ENCODE results near the gene SCT. TPM values are rescaled to one million over a fixed set of nuclear protein-coding genes. Genes with fewer than 3 reads are reported as not detected.

Gene SCT
- total RNA-seq, 1 donor from 2014 or later = 0.81 TPM

DNA sequence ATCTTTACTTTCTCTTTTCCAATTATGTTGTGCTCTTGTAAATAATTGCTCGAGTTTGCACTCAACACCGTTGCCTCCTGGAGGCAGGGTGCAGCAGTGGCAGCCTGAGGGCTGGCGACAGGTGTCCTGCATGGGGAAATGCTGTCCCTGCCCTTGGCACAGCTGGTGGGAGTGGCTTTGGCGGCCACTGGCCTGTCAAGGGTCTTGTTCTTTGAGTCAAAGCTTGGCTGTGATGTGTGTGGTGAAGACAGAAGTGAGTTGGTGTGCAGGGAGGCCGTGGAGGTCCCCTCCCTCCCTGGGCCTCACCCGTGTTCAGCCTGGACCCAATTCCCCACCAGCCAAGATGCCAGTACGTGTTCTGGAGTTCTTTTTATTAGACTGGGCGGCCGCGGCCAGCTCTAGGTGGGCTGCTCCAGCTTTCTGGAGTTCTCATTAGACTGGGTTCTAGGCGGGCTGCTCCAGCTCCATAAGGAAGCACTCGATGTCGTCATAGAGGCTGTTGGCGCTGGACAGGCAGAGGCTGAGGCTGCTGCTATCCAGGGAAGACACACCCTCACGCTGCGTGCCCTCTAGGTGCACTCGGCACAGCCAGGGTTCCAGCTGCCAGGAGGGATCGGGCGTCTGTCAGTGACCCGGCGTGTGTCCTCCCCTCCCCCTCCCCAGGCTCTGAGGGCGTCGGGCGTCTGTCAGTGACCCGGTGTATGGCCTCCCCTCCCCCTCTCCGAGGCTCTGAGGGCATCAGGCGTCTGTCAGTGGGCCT, 14.6 kb downstream of the SCT start:
- DNase-seq (ENCODE audit: low spot score) (peak; percentile 89), ATAC-seq (peak; percentile 41)

DNA sequence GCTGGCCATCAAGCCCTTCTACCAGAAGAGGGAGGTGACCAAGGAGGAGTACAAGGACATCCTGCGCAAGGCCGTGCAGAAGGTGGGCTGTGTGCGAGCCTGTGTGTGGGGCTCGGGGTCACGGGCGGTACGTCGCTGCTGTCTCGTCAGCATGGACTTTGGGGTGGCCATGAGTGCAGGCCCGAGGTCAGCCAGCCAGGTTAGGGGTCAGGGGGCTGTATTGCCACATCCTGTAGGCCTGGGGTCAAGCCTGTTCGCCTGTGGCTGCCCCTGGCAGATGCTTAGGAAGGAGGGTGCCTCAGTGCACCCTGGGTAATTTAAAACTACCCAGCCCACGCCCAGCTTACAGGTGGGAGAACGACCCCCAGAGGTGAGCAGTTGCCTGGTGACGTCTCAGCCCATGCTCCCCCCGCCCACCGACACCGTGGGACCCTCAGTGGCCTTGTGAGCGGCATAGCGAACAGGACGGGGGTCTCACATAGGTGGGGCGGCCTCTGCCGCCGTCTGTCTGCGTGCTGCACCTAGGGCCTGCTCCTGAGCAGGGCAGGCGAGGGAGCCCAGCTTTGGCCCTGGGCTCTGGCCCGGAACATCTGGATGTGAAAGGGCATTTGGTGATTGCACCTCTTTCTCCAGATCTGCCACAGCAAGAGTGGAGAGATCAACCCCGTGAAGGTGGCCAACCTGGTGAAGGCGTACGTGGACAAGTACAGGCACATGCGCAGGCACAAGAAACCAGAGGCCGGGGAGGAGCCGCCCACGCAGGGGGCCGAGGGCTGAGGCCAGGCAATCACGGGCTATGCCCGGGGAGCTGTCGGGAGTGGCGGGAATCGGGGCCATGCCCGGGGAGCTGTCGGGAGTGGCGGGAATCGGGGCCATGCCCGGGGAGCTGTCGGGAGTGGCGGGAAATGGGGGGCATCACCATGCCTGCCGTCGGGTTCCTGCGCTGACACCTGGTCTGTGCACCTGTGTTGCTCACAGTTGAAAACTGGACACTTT, 15.7 kb downstream of the SCT start:
- ATAC-seq (peak; percentile 0), DNase-seq (ENCODE audit: low spot score) (peak; percentile 82)

DNA sequence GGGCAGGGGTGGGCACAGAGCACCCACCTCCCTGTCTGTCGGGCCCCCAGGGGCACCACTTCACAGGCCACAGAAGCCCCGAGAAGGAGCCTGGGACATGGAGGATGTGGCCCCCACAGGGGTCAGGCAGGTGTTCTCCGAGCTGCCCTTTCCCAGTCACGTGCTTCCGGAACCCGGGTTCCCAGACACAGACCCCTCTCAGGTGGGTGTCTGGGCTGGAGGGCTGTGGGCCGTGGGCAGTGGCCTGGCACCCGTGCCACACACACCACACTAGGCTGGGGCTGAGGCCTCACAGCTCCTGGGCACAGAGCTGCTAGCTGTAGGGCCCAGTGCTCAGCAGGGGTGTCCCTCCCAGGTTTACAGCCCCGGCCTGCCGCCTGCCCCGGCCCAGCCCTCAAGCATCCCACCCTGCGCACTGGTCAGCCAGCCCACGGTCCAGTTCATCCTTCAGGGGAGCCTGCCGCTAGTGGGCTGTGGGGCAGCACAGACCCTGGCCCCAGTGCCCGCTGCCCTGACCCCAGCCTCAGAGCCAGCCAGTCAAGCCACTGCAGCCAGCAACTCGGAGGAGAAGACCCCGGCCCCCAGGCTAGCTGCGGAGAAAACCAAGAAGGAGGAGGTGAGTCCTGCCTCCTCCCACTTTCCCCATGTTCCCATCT, 16.7 kb downstream of the SCT start:
- DNase-seq (ENCODE audit: low spot score) = no peak
- ATAC-seq = no peak

GRCh38 chr11:609341-609811, 17.6 kb downstream of the SCT start:
- ATAC-seq = no peak
- no peak for DNase-seq (ENCODE audit: low spot score)

- ATAC-seq (no peak), DNase-seq (ENCODE audit: low spot score) (no peak)
Measured at GRCh38 chr11:608791-609251, 18.2 kb downstream of the SCT start.

- DNase-seq (ENCODE audit: low spot score) = no peak
Measured at GRCh38 chr11:607971-608659, 18.9 kb downstream of the SCT start.

DNA sequence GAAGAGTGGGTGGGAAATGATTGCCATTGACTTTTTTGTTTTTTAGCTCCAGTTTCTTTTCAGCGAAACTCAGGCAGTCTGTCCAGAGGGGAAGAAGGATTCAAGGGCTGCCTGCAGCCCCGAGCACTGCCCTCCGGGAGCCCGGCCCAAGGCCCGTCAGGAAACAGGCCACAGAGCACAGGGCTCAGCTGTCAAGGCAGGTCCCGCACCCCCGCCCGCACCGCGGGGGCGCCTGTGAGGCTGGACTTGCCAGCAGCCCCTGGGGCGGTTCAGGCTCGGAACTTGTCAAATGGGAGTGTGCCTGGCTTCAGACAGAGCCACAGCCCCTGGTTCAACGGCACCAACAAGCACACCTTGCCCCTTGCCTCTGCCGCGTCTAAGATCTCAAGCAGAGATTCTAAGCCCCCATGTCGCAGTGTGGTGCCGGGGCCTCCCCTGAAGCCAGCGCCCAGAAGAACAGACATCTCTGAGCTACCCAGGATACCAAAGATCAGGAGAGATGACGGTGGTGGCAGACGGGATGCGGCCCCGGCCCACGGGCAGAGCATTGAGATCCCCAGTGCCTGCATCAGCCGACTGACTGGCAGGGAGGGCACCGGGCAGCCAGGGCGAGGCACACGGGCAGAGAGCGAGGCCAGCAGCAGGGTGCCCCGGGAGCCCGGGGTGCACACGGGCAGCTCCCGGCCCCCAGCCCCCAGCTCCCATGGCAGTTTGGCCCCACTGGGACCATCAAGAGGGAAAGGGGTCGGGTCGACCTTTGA, 19.8 kb downstream of the SCT start:
- DNase-seq (ENCODE audit: low spot score) = no peak
- ATAC-seq = no peak

More at GRCh38 chr11:607971-608659, 18.9 kb downstream of the SCT start:
- no peak for ATAC-seq

GRCh38 chr11:606245-606644, 20.7 kb downstream of the SCT start:
- DNase-seq (ENCODE audit: low spot score) = peak; percentile 90
- peak; percentile 82 for ATAC-seq

DNA sequence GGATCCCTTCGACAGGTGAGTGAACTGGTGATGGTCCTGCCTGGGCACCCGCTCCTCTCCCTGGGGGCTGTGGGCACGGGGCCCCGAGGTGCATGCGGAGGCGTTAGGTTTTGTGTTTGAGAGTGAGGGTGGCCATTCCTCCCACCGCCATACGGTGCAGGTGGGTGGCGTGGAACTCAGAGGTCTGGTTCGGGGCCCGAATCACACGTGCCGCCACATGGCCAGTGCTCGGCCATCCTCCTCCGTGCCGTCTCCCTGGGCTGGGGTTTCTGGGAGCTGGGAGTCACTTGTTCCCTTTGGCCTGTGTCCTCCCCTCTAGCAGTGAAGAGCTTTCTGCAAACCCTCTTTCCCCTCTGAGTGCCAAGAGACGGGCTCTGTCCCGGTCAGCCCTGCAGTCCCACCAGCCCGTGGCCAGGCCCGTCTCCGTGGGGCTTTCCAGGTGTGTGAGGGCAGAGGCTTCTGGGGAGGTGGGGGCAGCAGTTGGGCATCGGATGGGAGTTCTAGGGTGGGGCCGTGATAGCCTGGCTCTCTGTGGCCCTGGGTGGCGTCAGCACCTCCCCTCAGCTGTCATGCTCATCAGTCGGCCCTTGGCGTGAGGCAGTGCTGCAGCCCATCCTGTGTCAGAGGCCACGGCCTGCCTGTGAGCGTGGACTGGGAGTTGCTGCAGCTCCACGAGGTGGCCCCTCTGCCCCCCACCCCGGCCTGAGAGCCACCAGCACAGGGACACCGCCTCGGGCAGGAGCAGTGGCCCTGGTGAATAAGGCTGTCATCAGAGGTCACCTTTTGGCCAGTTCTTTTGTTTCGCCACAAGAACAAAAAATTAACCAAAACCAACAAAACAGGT, 21.5 kb downstream of the SCT start:
- no peak for DNase-seq (ENCODE audit: low spot score)
- peak; percentile 16 for ATAC-seq

GRCh38 chr11:603154-603553, 23.8 kb downstream of the SCT start:
- ATAC-seq = peak; percentile 9
- DNase-seq (ENCODE audit: low spot score) = no peak

DNA sequence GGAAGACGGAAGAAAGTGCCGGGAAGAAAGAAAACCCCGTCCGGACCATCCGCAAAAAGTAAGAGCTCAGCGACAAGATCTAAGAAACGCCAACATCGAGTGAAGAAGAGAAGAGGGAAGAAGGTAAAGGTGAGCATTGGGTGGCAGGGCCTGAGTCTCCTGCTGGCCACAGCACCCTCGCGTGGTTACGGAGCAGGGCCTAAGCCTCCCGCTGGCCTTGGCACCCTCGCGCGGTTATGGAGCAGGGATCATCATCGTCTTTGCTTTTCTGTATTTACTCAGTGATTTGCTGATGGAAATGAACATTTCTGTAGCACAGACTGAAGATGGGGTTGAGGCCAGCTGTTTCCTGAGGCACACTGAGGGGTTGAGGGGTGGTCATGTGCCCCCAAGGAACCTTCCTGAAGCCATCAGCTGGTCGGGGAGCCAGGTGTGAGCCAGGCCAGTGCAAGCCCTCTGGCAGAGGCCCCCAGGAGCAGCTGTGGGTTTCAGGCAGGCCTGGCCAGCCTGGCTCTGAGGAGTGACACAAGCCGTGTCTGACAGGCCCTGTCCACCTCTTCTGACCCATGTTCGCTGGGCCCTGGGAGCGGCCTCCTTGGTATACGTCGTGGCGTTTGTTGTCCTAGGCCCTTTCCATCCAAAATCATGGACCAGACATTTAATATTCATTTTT, 25.3 kb downstream of the SCT start:
- DNase-seq (ENCODE audit: low spot score) = no peak
- no peak for ATAC-seq

DNA sequence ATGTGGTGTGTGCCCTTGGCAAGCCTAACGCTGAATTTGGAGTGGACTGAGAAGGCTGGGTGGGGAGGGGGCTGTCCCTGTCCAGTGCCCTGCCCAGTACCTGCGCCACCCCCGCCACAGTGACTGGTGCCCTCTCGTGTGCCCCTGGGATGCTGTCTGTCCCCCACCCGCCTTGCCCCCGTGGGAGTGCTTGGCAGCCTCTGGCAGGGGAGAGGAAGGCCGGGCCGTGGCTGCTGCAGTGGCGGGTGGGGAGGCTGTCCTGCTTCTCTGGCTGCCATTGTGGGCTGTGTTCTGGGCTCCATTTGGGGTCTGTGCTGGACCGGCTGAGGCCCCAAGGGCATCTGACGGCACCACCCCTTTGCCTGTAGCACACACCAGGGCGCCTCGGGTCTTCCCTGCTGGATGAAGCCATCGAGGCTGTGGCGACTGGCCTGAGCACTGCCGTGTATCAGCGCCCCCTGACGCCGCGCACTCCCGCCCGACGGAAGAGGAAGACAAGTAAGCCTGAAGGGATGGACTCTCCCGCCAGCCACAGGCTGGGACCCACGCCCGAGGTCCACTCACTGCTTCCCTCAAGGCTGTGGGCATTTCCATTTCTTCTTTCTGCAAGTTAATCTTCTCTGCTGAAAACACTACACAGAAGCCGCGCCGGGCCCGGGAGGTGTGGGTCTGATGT, 28.8 kb downstream of the SCT start:
- DNase-seq (ENCODE audit: low spot score) (no peak), ATAC-seq (no peak)

GRCh38 chr11:597166-597725, 29.7 kb downstream of the SCT start:
- ATAC-seq (no peak), DNase-seq (ENCODE audit: low spot score) (no peak)

DNA sequence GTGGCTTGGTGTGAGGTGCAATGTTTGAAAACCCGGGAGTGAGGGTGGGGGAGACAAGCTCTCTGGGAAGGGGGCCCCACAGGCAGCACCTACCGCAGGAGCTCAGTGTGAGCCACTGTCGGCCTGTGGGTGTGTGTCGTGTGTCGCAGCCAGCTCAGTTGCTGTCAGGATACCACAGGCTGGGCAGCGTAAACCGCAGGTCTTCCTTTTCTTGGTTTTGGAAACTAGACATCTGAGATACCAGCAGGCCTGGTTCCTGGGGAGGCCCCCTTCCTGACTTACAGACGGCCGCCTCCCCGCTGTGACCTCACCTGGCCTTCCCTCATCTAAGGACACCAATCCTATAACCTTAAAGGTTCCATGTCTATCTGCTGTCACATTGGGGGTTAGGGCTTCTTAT, 30.6 kb downstream of the SCT start:
- DNase-seq (ENCODE audit: low spot score) = no peak

DNA sequence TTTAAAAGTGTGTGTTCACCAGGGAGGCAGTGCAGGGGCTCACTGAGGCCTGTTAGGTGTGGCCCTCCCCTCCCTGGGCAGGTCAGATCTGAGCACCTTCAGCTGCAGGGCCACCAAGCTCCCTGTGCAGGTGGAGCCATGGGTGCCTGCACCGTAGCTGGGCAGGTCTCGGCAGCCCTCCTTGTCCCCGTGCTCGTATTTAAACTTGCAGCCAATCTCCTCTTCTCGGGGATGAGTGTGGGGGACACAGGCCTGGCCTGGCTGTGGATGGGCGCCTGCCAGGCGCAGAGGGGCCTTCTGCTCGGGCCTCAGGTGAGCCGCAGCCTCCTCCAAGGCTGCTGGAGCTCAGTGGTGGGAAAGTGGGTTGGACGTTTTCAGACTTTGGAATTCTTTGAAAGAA, 31.6 kb downstream of the SCT start:
- ATAC-seq (no peak), DNase-seq (ENCODE audit: low spot score) (no peak)

More for the DNA sequence above, 30.6 kb downstream of the SCT start:
- no peak for ATAC-seq

GRCh38 chr11:593347-593746, 33.6 kb downstream of the SCT start:
- no peak for DNase-seq (ENCODE audit: low spot score)
- no peak for ATAC-seq

DNA sequence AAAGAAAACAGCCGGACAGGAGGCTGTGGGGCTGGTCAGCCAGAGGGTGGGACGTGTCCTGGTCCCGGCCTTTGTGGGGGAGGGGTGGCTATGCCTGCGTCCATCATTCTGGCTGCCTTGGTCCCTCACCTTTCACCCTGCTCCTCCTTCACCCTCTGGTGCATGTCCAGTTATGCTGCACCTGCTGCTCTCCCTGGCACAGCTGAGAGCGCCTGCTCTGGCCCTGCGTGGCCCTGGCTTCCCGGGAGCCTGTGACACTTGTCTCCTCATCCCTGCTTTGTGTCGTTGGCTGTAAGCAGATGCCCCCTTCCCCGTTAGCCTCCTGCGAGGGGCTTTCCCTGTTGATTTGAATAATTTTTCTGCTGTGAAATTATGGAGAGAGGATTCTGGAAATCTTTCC, 34.1 kb downstream of the SCT start:
- no peak for DNase-seq (ENCODE audit: low spot score)
- no peak for ATAC-seq
